ENCODE measurements around the gene NTSR2. TPM values are rescaled to one million over a fixed set of nuclear protein-coding genes. Genes with fewer than 3 reads are reported as not detected.

NTSR2 gene
- total and polyA plus RNA-seq, 2 of the 8 experiments (the other 6 are each of a cell fraction or from before 2014, with no cell fraction given), result 0.05 TPM; not detected in 1

GRCh38 chr2:11617984-11618707 lies 51.8 kb downstream of the NTSR2 start:
- no peak overlapping the region for H2BK5ac ChIP-seq (ENCODE audit: low read depth, low read length)
- H4K8ac ChIP-seq (ENCODE audit: extremely low read depth, insufficient read depth, low read length), result no peak overlapping the region
- H3K36me3 ChIP-seq (ENCODE audit: control insufficient read depth in 2 of 4, insufficient read depth in 4 of 4, low read length in 3 of 4), result peaks cover 0 to 10% (median 6%) of the 10 kb centered on the region in 4 experiments; a peak in 5 of 8 replicates
- H3K4me1 ChIP-seq (replicated peaks in 1 of 4; ENCODE audit: control insufficient read depth in 3 of 4, insufficient read depth in 4 of 4, low read length in 3 of 4), result no peaks in the 10 kb centered on the region
- no peak overlapping the region for H3K4me3 ChIP-seq (ENCODE audit: extremely low read depth in 1 of 4, insufficient read depth in 2 of 4, low read depth in 3 of 4, low read length in 4 of 4)
- DNase-seq (ENCODE audit: low read depth in 1 of 2, low spot score in 2 of 2) (no peak), FAIRE-seq (no peak)
- H3K9me3 ChIP-seq (ENCODE audit: insufficient read depth in 2 of 2, low read depth in 1 of 2, low read length in 1 of 2), result no peaks in the 10 kb centered on the region
- peaks cover 0 to 6% of the 10 kb centered on the region in 2 experiments for H4K20me1 ChIP-seq (replicated peaks in 1 of 2; ENCODE audit: control insufficient read depth in 1 of 2, insufficient read depth in 2 of 2, low read length in 2 of 2)
- no peak overlapping the region for H3K4ac ChIP-seq (replicated peaks; ENCODE audit: insufficient read length, low read depth, low read length)
- no peaks in the 10 kb centered on the region; a peak in 1 of 4 replicates for H3K79me2 ChIP-seq (ENCODE audit: control insufficient read depth in 1 of 2, insufficient read depth in 2 of 2, low read length in 2 of 2)
- no peak overlapping the region for H3K14ac ChIP-seq (ENCODE audit: insufficient read length)
- no peak overlapping the region for H2AK5ac ChIP-seq (ENCODE audit: low read depth, low read length)
- no peak overlapping the region for H2BK12ac ChIP-seq (ENCODE audit: low read depth, low read length)
- H3K56ac ChIP-seq (replicated peaks; ENCODE audit: insufficient read length, low read depth, low read length), result no peak overlapping the region
- H3K18ac ChIP-seq (ENCODE audit: extremely low read depth, low read length), result no peak overlapping the region
- H3K23me2 ChIP-seq (ENCODE audit: low read depth, low read length), result no peaks in the 10 kb centered on the region
- no peak overlapping the region for H3K23ac ChIP-seq (ENCODE audit: insufficient read length)
- no peak overlapping the region for H2BK20ac ChIP-seq (ENCODE audit: low read length)
- H3K79me1 ChIP-seq (ENCODE audit: low read depth, low read length), result no peaks in the 10 kb centered on the region
- no peak overlapping the region for H4K5ac ChIP-seq (ENCODE audit: insufficient read length, low read depth, low read length)
- no peak overlapping the region for H3K9ac ChIP-seq (replicated peaks in 1 of 4; ENCODE audit: extremely low read depth in 1 of 4, low read depth in 3 of 4, low read length in 3 of 4)
- ChIA-PET POLR2A (ENCODE audit: partially characterized antibody) (no interaction called here), CTCF (ENCODE audit: partially characterized antibody) (interaction anchor here (1.1 to 2.1 kb wide), 4 partner anchors 10 to 64 kb away, joined by 3 to 5 read pairs (median 4); no protein-coding TSS in a partner anchor)
- no peak overlapping the region for H3K27ac ChIP-seq (ENCODE audit: low read depth, low read length)
- no peak overlapping the region for H2AFZ ChIP-seq (ENCODE audit: low read length)
- no peak overlapping the region for H2BK120ac ChIP-seq (replicated peaks; ENCODE audit: low read depth, low read length)
- no peak overlapping the region for H4K91ac ChIP-seq (replicated peaks; ENCODE audit: insufficient read length, low read length)
- WGBS, 2 experiments (ENCODE audit: extremely low coverage in 1 of 2, insufficient coverage in 1 of 2, insufficient read length in 1 of 2, insufficient replicate concordance in 2 of 2, low coverage in 1 of 2, low lambda C conversion rate in 2 of 2, missing lambda C conversion rate in 1 of 2), result 95% methylated on average over 27 of the region's 33 CpGs; no CpG with 5 or more reads in 1 of the 2 experiments
- H2BK15ac ChIP-seq (ENCODE audit: low read length), result no peak overlapping the region
- H3K27me3 ChIP-seq (replicated peaks in 1 of 4; ENCODE audit: control insufficient read depth in 3 of 4, extremely low read depth in 1 of 4, insufficient read depth in 3 of 4, low read length in 3 of 4), result no peaks in the 10 kb centered on the region
- H3K4me2 ChIP-seq (ENCODE audit: insufficient read depth in 1 of 2, low read depth in 2 of 2, low read length in 2 of 2), result no peak overlapping the region
- TF ChIP-seq EGR1 (IDR thresholded peaks at IDR 0.05; ENCODE audit: borderline replicate concordance, low read depth, low read length), result no peak
- TF ChIP-seq FOSL1 (IDR thresholded peaks at IDR 0.05; ENCODE audit: insufficient read depth, low read depth, low read length), result no peak
- TF ChIP-seq CHD2 (IDR thresholded peaks at IDR 0.05; ENCODE audit: low read length), result no peak
- no peak for TF ChIP-seq CEBPB (IDR thresholded peaks at IDR 0.05; ENCODE audit: low read depth, low read length)
- no peak for TF ChIP-seq EZH2 (IDR thresholded peaks at IDR 0.05; ENCODE audit: low read depth, low read length, severe bottlenecking)
- TF ChIP-seq TBP (IDR thresholded peaks at IDR 0.05; ENCODE audit: low read depth, low read length), result no peak
